SJCRH30 (cell line): Measurements from ENCODE around the gene RRP15. TPM values are rescaled to one million over a fixed set of nuclear protein-coding genes. Genes with fewer than 3 reads are reported as not detected.

ENCODE experiments used
- total RNA-seq: library from RNA; depleted of rRNA; stranded (reverse); fragments of >200 nt; shearing (Covaris generic); gene quantifications from 2 replicates; pipeline ENCODE4 v1.2.3, GENCODE V29; 2014; rRNA removed

RRP15 gene
- total RNA-seq, 1 experiment from 2014 or later, result 26.0 TPM

Other genes with a start within 250 kb of the RRP15 start
- 22.1 and 24.4 TPM in 2 replicates for gene TGFB2, start 60.0 kb downstream of the RRP15 start, total RNA-seq